GM21723 (cell line): ENCODE measurements around the gene ZNF23.

Experiments
- ATAC-seq: cut with Tn5 transposase; IDR thresholded peaks from one replicate; pipeline ENCODE4 v1.9.1; 2021; ENCODE audit warnings: mild to moderate bottlenecking, moderate library complexity; ENCODE audit not compliant: unreplicated experiment

ZNF23 gene

DNA sequence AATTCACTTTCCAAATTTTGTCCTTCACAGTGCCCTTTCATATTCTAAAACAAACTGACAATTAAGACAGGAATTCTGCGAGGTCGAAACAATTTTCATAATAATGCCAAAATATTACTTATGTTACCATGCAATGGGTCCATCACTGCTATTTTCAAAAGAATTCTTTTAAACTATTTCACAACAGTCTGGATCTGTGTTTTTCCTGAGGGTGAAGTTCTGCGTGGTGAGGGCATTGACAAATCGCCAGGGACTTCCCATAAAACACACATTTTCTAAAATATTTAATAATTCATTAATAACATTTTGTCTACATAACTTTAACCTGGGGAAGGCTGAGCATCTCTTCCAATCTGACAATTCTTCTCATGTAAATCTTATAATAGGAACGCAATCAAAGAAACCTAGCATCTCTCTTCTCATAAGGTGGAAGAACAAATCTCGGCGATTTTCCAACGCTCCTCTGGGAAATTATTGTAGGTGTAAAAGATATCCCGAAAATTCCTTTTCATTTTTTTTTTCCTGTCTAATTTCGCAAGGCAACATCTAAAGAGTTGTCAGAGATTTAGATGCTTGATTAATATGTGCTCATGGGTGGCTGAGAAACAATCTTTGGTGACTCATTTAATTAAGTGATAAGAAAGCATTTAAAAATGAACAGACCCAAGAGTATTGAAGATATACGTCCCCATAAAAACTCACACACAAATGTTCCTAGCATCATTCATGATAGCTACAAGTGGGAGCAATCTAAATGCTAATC lies 62.1 kb downstream of the ZNF23 start:
- ATAC-seq: no peak
